Panc1 (cell line): ENCODE results near the gene FOSB. TPM values are rescaled to one million over a fixed set of nuclear protein-coding genes. Genes with fewer than 3 reads are reported as not detected.

Source experiments
- ATAC-seq: fragments of 200-7000 bp; cut with Tn5 transposase; 2 replicates; pipeline ENCODE4 v1.9.1; 2020; ENCODE audit warnings: mild to moderate bottlenecking, moderate library complexity
- BruUV-seq: library from RNA; stranded (reverse); fragments of 400-500 nt; replicated peaks from 2 replicates; lab custom pipeline; 2021; lab: Mats Ljungman, UMichigan
- CTCF ChIA-PET: fragments of 300-600 bp; sonication (Branson Sonifier 250); formaldehyde crosslinking; loops from one replicate; lab custom pipeline; 2022; ENCODE audit warnings: antibody characterized with exemption; lab: Charles Lee
- POLR2A ChIA-PET: fragments of 300-600 bp; sonication (Branson Sonifier 250); formaldehyde crosslinking; loops from one replicate; lab custom pipeline; 2022; ENCODE audit warnings: antibody characterized with exemption; lab: Charles Lee
- DNase-seq: peaks from one replicate; pipeline ENCODE4 v3.0.0-alpha.2; 2010; ENCODE audit warnings: low read depth, low spot score
- H3K27ac ChIP-seq: 2 replicates; pipeline ENCODE4 v1.5.1; 2011; ENCODE audit warnings: mild to moderate bottlenecking, low read length, inconsistent platforms
- H3K27me3 ChIP-seq: fragments of 200-500 bp; sonication (Bioruptor generic); 2 replicates; pipeline ENCODE4 v1.6.0; 2014; ENCODE audit warnings: low read length, inconsistent platforms; ENCODE audit not compliant: control insufficient read depth, insufficient read depth
- H3K36me3 ChIP-seq: fragments of 200-500 bp; sonication (Bioruptor generic); 2 replicates; pipeline ENCODE4 v1.5.1; 2014; ENCODE audit warnings: inconsistent platforms, mild to moderate bottlenecking, low read length, moderate library complexity; ENCODE audit not compliant: control insufficient read depth, insufficient read depth
- H3K4me1 ChIP-seq: 2 replicates; pipeline ENCODE4 v1.5.1; 2011; ENCODE audit warnings: inconsistent platforms, mild to moderate bottlenecking, low read length, moderate library complexity; ENCODE audit not compliant: control insufficient read depth, insufficient read depth
- H3K4me3 ChIP-seq, 2 experiments: 2 replicates each; pipeline ENCODE4 v1.5.1; 2011 to 2012; ENCODE audit warnings: low read depth in 2 of 2, low read length in 2 of 2, mild to moderate bottlenecking in 2 of 2, inconsistent platforms in 1 of 2, moderate library complexity in 1 of 2
- H3K9me3 ChIP-seq: fragments of 200-500 bp; sonication (Bioruptor generic); 2 replicates; pipeline ENCODE4 v1.5.1; 2014; ENCODE audit warnings: low read depth, mild to moderate bottlenecking, inconsistent platforms, low read length, moderate library complexity; ENCODE audit not compliant: control insufficient read depth, insufficient read depth
- POLR2AphosphoS5 ChIP-seq: IDR thresholded peaks from 2 replicates; pipeline ENCODE4 v1.6.1; 2012; ENCODE audit warnings: mild to moderate bottlenecking, low read depth, low read length, moderate library complexity
- SIN3A ChIP-seq: IDR thresholded peaks from 2 replicates; pipeline ENCODE4 v1.6.1; 2012; ENCODE audit warnings: low read depth, mild to moderate bottlenecking, low read length, moderate library complexity, borderline replicate concordance; ENCODE audit not compliant: insufficient read depth
- TCF7L2 ChIP-seq: IDR thresholded peaks from 2 replicates; pipeline ENCODE4 v1.6.1; 2011; ENCODE audit warnings: mild to moderate bottlenecking, low read depth, low read length, inconsistent platforms
- in situ Hi-C: cut with HindIII; loops from 2 replicates; pipeline ENCODE4 v1.10.0; 2016; ENCODE audit warnings: low sequenced_read_pairs, low pct_unique_long_range_greater_than_20kb
- intact Hi-C: fragments of 100-400 bp; cut with micrococcal nuclease; formaldehyde crosslinking; loops from one replicate; pipeline ENCODE4 v1.10.0; 2022; ENCODE audit not compliant: unreplicated experiment
- total RNA-seq: library from RNA; stranded (reverse); gene quantifications from one replicate; pipeline ENCODE4 v1.2.1, GENCODE V29; 2021; ENCODE audit not compliant: unreplicated experiment
- TF ChIP-seq, protein P1 (sequence below), 2 experiments: IDR thresholded peaks; 2 replicates each; pipeline ENCODE4 v1.6.1; 2011 to 2012; ENCODE audit warnings: low read depth in 2 of 2, control low read depth in 1 of 2, low read length in 1 of 2, mild to moderate bottlenecking in 1 of 2, moderate library complexity in 1 of 2; ENCODE audit not compliant: insufficient read depth in 1 of 2
- TF ChIP-seq, protein P2 (sequence below): fragments of 450-650 bp; IDR thresholded peaks from 2 replicates; pipeline ENCODE4 v1.5.1; 2017; ENCODE audit warnings: mild to moderate bottlenecking

FOSB gene
- total RNA-seq, 1 experiment from 2014 or later = 13.4 TPM

DNA sequence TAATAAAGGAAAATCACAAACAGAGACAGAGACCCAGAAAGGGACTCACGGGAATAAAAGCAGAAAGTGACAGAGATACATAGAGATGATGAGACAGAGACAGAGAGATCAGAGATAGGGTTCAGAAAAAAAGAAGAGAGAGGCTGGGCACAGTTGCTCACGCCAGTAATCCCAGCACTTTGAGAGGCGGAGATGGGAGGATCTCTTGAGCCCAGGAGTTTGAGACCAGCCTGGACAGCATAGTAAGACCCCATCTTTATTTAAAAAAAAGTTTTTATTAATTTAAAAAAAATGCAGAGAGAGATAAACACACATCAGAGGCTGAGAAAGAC, 19.4 kb upstream of the FOSB start:
- intact Hi-C loops = no loop called here
- in situ Hi-C loops = no loop called here

DNA sequence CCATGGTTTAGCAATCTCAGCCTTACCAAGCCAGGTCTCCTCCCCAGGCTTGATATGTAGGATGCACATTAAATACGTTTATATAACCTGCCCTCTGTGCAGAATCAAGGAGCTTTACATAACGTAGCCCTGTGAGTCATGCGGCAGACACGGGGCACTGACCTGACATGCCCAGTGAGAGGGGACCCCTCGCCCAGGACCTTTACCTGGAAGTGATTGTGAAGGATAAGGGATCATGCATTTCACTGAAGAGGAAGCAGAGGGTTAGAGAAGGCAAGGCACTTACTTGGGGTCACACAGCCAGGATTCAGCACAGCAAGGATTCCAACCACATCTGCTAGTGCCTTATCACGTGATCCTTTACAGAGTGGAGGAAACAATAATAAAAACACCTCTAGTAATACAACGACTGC, 18.9 kb upstream of the FOSB start:
- intact Hi-C loops = no loop called here
- ATAC-seq = no peak

More for the DNA sequence above, 19.4 kb upstream of the FOSB start:
- Histone ChIP-seq H3K4me1 (peaks cover 15% of the 10 kb centered on the region; the same call in 1 of the 2 replicates), H3K9me3 (no peaks in the 10 kb centered on the region), H3K36me3 (no peaks in the 10 kb centered on the region), H3K27ac (no peak overlapping the region), H3K4me3 (no peak overlapping the region), H3K27me3 (no peaks in the 10 kb centered on the region)
- TF ChIP-seq POLR2AphosphoS5 (no peak), TCF7L2 (no peak), SIN3A (no peak)
- TF ChIP-seq, protein P1, sequence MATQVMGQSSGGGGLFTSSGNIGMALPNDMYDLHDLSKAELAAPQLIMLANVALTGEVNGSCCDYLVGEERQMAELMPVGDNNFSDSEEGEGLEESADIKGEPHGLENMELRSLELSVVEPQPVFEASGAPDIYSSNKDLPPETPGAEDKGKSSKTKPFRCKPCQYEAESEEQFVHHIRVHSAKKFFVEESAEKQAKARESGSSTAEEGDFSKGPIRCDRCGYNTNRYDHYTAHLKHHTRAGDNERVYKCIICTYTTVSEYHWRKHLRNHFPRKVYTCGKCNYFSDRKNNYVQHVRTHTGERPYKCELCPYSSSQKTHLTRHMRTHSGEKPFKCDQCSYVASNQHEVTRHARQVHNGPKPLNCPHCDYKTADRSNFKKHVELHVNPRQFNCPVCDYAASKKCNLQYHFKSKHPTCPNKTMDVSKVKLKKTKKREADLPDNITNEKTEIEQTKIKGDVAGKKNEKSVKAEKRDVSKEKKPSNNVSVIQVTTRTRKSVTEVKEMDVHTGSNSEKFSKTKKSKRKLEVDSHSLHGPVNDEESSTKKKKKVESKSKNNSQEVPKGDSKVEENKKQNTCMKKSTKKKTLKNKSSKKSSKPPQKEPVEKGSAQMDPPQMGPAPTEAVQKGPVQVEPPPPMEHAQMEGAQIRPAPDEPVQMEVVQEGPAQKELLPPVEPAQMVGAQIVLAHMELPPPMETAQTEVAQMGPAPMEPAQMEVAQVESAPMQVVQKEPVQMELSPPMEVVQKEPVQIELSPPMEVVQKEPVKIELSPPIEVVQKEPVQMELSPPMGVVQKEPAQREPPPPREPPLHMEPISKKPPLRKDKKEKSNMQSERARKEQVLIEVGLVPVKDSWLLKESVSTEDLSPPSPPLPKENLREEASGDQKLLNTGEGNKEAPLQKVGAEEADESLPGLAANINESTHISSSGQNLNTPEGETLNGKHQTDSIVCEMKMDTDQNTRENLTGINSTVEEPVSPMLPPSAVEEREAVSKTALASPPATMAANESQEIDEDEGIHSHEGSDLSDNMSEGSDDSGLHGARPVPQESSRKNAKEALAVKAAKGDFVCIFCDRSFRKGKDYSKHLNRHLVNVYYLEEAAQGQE (IDR thresholded peaks at IDR 0.05; ENCODE audit: insufficient read depth in 1 of 2, low read depth in 2 of 2, low read length in 1 of 2) = no peak
- TF ChIP-seq, protein P2, sequence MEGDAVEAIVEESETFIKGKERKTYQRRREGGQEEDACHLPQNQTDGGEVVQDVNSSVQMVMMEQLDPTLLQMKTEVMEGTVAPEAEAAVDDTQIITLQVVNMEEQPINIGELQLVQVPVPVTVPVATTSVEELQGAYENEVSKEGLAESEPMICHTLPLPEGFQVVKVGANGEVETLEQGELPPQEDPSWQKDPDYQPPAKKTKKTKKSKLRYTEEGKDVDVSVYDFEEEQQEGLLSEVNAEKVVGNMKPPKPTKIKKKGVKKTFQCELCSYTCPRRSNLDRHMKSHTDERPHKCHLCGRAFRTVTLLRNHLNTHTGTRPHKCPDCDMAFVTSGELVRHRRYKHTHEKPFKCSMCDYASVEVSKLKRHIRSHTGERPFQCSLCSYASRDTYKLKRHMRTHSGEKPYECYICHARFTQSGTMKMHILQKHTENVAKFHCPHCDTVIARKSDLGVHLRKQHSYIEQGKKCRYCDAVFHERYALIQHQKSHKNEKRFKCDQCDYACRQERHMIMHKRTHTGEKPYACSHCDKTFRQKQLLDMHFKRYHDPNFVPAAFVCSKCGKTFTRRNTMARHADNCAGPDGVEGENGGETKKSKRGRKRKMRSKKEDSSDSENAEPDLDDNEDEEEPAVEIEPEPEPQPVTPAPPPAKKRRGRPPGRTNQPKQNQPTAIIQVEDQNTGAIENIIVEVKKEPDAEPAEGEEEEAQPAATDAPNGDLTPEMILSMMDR = no peak
- POLR2A ChIA-PET = interaction anchor here (0.6 kb wide), 1 partner anchor 18 kb away, joined by 12 read pairs; no protein-coding TSS in a partner anchor
- no peak for ATAC-seq
- CTCF ChIA-PET = no interaction called here
- no peak for DNase-seq
- BruUV-seq = no TSS peak

More for the DNA sequence above, 18.9 kb upstream of the FOSB start:
- Histone ChIP-seq H3K4me3 (no peak overlapping the region), H3K4me1 (peaks cover 15% of the 10 kb centered on the region; the same call in 1 of the 2 replicates), H3K36me3 (no peaks in the 10 kb centered on the region), H3K27ac (no peak overlapping the region), H3K9me3 (no peaks in the 10 kb centered on the region), H3K27me3 (no peaks in the 10 kb centered on the region)
- no TSS peak for BruUV-seq
- in situ Hi-C loops = no loop called here
- ChIA-PET POLR2A (interaction anchor here (0.6 kb wide), 1 partner anchor 18 kb away, joined by 12 read pairs; no protein-coding TSS in a partner anchor), CTCF (no interaction called here)
- no peak for DNase-seq
- TF ChIP-seq, protein P1 (IDR thresholded peaks at IDR 0.05; ENCODE audit: insufficient read depth in 1 of 2, low read depth in 2 of 2, low read length in 1 of 2) = no peak
- TF ChIP-seq, protein P2 = no peak
- TF ChIP-seq POLR2AphosphoS5 (no peak), TCF7L2 (no peak), SIN3A (no peak)
